Mammary epithelial cell (primary cell): Measurements from ENCODE around the gene SYCE1L.

Experiments used
- EZH2 ChIP-seq: IDR thresholded peaks from 2 replicates; pipeline ENCODE4 v1.6.1; 2012; ENCODE audit warnings: low read length, inconsistent platforms, borderline replicate concordance
- TF ChIP-seq, protein P1 (sequence below), 2 donors: IDR thresholded peaks in 1 of 2; conservative IDR thresholded peaks in 1 of 2; 2 replicates each; pipeline ENCODE4 v1.5.1; 2011 to 2012; ENCODE audit warnings: inconsistent platforms in 2 of 2, low read length in 2 of 2, mild to moderate bottlenecking in 2 of 2, control low read depth in 1 of 2, low read depth in 1 of 2; ENCODE audit not compliant: insufficient read depth in 1 of 2; ENCODE audit errors: extremely low read depth in 1 of 2

DNA sequence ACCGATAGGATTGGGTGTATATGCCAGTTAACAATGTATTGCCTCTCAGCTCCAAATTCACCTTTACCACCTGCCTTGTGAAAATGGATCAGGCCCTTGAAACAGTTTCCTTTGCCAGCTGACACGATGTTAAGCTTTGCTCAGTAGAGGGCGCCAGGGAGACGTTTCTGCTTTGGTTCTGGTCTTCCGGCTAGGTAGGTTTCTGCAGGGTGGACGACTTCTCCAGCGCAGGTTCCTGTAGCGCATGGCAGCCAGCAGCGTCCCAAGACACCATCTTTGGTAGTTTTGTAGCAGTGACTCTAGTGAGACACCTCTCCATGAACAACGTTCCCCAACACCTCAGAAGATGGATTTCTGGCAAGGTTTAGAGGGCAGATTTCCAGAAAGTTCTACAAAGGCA is 24.0 kb downstream of the SYCE1L start:
- TF ChIP-seq, protein P1, sequence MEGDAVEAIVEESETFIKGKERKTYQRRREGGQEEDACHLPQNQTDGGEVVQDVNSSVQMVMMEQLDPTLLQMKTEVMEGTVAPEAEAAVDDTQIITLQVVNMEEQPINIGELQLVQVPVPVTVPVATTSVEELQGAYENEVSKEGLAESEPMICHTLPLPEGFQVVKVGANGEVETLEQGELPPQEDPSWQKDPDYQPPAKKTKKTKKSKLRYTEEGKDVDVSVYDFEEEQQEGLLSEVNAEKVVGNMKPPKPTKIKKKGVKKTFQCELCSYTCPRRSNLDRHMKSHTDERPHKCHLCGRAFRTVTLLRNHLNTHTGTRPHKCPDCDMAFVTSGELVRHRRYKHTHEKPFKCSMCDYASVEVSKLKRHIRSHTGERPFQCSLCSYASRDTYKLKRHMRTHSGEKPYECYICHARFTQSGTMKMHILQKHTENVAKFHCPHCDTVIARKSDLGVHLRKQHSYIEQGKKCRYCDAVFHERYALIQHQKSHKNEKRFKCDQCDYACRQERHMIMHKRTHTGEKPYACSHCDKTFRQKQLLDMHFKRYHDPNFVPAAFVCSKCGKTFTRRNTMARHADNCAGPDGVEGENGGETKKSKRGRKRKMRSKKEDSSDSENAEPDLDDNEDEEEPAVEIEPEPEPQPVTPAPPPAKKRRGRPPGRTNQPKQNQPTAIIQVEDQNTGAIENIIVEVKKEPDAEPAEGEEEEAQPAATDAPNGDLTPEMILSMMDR (conservative IDR thresholded peaks at IDR 0.05 in 1 of 2, IDR thresholded peaks at IDR 0.05 in 1 of 2; ENCODE audit: extremely low read depth in 1 of 2, insufficient read depth in 1 of 2, low read depth in 1 of 2, low read length in 2 of 2) = peak; percentile 39
- TF ChIP-seq EZH2 = no peak
